WI38 (cell line): Measurements from ENCODE around the gene NR4A3.

ENCODE experiments used
- H3K4me3 ChIP-seq: 2 replicates; pipeline ENCODE4 v1.5.1; 2011; ENCODE audit warnings: low read depth, mild to moderate bottlenecking, control low read depth, low read length
- TF ChIP-seq, protein P1 (sequence below): IDR thresholded peaks from 2 replicates; pipeline ENCODE4 v1.5.1; 2012; ENCODE audit warnings: low read depth, mild to moderate bottlenecking, control low read depth, low read length

Gene NR4A3

DNA sequence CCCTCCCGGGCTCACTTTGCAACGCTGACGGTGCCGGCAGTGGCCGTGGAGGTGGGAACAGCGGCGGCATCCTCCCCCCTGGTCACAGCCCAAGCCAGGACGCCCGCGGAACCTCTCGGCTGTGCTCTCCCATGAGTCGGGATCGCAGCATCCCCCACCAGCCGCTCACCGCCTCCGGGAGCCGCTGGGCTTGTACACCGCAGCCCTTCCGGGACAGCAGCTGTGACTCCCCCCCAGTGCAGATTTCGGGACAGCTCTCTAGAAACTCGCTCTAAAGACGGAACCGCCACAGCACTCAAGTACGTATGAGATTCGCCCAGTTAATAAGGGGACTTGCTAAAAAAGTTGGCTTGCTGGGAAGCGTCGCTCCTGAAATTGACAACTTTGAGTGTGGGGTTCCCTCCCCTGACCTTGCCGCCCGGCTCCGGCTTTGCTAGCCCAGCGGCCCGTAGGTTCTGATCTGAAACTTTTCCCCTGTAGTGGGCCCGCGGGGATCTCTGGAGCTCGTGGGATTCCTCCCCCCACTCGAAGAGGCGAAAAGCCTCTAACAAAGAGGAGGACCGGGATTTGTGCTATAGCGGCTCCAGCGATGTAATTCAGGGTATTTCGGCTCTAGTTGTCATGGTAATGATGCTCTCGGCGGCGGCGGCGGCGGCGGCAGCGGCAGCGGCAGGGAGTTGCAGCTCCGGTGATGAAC, 572 bp downstream of the NR4A3 start:
- peak overlapping the region; percentile 90 for H3K4me3 ChIP-seq
- TF ChIP-seq, protein P1, sequence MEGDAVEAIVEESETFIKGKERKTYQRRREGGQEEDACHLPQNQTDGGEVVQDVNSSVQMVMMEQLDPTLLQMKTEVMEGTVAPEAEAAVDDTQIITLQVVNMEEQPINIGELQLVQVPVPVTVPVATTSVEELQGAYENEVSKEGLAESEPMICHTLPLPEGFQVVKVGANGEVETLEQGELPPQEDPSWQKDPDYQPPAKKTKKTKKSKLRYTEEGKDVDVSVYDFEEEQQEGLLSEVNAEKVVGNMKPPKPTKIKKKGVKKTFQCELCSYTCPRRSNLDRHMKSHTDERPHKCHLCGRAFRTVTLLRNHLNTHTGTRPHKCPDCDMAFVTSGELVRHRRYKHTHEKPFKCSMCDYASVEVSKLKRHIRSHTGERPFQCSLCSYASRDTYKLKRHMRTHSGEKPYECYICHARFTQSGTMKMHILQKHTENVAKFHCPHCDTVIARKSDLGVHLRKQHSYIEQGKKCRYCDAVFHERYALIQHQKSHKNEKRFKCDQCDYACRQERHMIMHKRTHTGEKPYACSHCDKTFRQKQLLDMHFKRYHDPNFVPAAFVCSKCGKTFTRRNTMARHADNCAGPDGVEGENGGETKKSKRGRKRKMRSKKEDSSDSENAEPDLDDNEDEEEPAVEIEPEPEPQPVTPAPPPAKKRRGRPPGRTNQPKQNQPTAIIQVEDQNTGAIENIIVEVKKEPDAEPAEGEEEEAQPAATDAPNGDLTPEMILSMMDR, result no peak

DNA sequence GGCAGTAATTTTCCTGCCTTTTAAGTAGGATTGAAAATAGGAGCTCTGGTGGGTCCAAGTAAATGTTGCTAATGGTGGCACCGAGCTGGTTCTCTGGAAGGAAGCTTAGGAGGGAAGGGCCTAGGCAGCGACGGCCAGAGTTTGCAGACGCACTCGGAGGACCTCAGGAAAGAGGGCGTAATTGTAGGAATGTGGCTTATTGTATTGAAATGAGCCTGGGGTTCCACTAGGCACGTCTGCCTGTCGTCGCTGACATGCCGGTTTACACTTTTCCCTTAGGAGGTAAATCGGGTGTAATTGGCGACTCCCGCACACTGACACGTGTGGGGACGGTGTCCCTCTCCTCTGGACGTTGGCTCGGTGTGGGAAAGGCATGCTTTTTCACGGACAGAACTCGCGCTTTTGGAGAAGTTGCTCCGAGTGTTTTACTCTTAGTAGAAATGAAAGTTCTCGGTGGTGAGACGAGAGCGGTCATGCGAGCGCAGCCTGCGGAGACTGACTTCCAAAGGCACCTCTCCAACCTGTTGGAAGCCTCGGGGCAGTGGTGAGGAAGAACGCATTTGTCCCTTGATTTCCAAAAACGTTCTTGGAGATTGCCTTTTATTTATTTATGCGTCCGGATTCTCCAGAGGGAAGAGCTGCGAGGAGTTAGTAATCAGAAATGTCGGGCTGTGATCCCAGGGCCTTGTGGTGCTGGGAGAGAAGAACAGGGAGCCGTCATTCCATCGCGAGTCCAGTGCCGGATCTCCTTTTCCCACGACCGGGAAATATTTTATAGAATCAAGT, 1.3 kb downstream of the NR4A3 start:
- TF ChIP-seq, protein P1, result no peak
- peak overlapping the region; percentile 90 for H3K4me3 ChIP-seq

DNA sequence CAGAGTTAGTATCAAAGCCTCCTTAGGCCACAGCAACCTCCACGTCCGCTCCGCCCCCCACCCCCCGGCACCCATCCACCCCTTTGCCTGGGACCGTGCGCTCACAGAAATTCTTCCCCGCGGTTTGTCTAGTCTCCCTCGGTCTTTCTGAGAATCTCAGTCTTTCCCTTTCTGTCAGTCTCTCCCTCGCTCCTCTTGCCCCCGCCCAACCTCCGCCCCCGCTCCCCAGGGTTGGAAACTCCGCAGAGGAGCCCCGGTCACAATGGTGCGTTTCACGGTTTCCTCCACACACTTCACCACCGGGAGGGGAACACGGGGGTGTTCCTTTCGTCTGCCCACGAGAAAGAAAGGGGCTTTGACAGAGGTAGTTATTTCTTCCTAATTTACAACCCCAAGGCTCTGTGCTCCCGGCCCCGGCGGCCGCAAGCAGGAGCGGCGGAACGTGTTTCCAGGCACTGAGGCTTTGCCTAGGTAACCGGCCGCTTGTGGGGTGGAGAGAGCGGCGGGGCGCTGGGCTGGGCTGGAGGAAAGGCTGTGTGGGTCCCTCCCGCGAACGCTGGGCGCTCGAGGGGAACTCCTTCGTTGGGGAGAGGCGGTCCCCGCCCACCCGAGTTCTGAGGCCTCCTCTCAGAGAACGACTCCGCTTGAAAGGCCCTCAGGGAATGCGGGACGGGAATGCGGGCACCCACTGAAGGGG, 2.1 kb downstream of the NR4A3 start:
- TF ChIP-seq, protein P1, result no peak
- peak overlapping the region; percentile 90 for H3K4me3 ChIP-seq

DNA sequence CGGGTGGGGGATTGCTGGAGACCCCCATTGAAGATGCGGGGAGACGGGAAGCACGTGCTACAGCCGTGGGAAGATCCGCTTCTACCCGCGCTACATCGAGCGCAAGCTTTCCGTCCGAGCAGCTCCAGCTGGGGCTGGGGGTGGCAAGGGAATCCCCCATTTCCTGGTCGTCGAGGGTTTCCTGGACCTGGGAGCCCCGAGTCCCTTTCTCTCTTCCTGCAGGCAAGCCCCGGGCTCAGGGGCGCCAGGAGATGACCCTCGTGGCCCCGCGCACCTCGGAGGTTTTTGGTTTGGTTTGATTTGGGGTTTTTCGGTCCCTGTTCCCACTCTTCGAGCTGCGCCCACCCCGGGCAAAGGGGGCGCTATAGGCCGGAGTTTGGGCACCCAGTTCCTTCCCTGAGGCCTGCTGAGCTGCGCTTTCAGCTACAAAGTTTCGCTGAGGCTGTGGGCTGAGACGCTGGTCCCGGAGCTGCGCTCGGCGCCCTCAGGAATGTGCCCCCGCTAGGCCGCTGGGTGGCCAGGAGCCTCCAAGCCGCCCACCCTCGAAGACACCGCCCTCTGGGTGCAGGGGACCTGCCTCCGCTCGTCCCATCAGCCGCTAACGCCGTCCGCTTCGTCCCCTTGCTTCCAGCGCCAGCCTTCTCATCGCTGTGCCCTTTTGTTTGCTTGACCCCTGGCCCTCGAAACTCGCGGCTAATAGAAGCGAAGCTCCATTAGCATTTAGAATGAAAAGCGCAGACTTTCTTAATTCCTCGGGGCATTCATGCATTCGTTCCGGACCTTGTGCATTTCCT, 2.9 kb downstream of the NR4A3 start:
- TF ChIP-seq, protein P1, result no peak
- H3K4me3 ChIP-seq, result peak overlapping the region; percentile 90

DNA sequence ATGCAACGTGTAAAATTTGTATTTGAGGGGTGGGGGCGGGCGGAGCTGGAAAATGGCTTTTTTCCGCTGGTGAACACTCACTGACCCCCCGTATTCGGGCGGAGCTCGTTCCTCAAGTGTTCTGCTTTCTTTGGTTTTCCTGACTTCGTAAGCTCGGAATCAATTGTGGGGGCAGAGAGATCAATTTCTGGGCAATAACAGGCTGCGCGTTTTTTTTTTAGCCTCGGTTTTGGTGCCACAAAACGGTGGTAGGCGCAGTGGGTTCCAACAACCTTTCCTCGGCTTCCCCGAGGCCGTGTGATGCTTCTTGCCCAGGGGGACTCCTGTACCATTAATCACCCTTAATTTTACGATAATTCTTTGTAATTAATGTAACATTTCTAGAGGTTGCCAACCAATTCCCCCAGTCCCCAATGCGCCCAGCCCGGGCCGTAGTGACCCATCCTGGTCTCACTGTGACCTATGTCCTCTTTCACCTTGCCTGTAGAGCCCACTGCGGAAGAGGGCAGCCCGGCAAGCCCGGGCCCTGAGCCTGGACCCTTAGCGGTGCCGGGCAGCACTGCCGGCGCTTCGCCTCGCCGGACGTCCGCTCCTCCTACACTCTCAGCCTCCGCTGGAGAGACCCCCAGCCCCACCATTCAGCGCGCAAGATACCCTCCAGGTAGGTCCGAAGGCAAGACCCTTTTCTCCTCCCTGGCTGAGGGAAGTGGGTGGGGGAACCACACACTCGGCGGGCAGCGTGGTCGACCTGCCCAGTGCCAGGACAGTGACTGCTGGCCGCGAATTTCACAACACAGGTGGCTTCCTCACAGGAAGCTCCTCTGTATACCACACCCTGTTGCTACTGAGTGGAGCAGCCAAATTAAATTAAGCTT, 3.7 kb downstream of the NR4A3 start:
- H3K4me3 ChIP-seq, result no peak overlapping the region
- TF ChIP-seq, protein P1, result no peak

DNA sequence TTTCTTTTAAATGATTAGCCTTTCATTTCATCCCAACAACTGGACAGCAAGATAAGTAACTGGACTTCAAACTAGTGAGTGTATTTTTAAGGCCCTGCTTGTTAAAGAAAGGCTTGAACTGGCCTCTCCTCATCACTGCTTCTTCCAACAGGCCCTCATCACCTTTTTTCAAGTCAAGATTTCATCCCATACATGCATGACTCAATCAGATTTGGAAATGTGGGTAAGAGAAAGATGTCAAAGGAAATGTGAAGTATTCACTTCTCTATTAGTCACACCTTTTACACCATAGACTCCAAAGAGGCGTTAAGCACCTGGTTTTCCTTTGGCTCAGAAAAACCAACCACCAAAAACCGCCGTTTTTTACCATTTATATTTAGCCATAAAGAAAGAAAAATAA, 4.9 kb downstream of the NR4A3 start:
- H3K4me3 ChIP-seq, result no peak overlapping the region
- TF ChIP-seq, protein P1, result no peak
